ENCODE data around the gene KRT81. TPM values are rescaled to one million over a fixed set of nuclear protein-coding genes. Genes with fewer than 3 reads are reported as not detected.

KRT81 gene
- polyA plus RNA-seq, 3 donors: not detected

- Histone ChIP-seq H3K36me3 (replicated peaks in 1 of 2; ENCODE audit: control insufficient read depth in 1 of 2, insufficient read depth in 2 of 2, low read length in 2 of 2) (no peaks in the 10 kb centered on the region), H3K27me3 (ENCODE audit: control insufficient read depth in 2 of 2, insufficient read depth in 2 of 2, low read length in 2 of 2) (peaks cover 50 to 71% of the 10 kb centered on the region in 2 donors), H3K9me3 (replicated peaks in 1 of 2; ENCODE audit: control insufficient read depth in 1 of 2, insufficient read depth in 1 of 2, low read length in 2 of 2) (peaks cover 0 to 3% of the 10 kb centered on the region in 2 donors), H3K4me3 (replicated peaks in 1 of 3; ENCODE audit: low read depth in 2 of 3, low read length in 3 of 3) (no peak overlapping the region), H3K4me2 (replicated peaks; ENCODE audit: extremely low read depth, low read length, poor library complexity, severe bottlenecking) (no peak overlapping the region), H4K20me1 (ENCODE audit: insufficient read depth, low read length) (no peaks in the 10 kb centered on the region), H3K4me1 (ENCODE audit: control insufficient read depth in 1 of 2, insufficient read depth in 2 of 2, low read length in 2 of 2) (peaks cover 11 to 34% of the 10 kb centered on the region in 2 donors), H3K79me2 (ENCODE audit: insufficient read depth, low read length) (no peaks in the 10 kb centered on the region), H3K9ac (ENCODE audit: insufficient read depth, low read length, poor library complexity, severe bottlenecking) (no peak overlapping the region), H2AFZ (ENCODE audit: insufficient read depth, low read depth, low read length, poor library complexity, severe bottlenecking) (no peak overlapping the region), H3K27ac (ENCODE audit: low read depth in 1 of 2, low read length in 2 of 2) (no peak overlapping the region)
- intact Hi-C loops (cut with micrococcal nuclease): no loop called here
- no peak for TF ChIP-seq CTCF (IDR thresholded peaks at IDR 0.05)
- 0% methylated on average over 2 of the region's 9 CpGs for WGBS (ENCODE audit: insufficient coverage)
- Mint-ChIP-seq H3K9me3 (peaks cover 0 to 20% (median 1%) of the 10 kb centered on the region in 7 donors), H3K27ac (peak overlapping the region in 4 of 7 donors; percentile 2 to 12 (median 5)), H3K27me3 (ENCODE audit: low read depth in 3 of 3) (peaks cover 65 to 85% (median 80%) of the 10 kb centered on the region in 3 donors), H3K4me1 (peaks cover 34% of the 10 kb centered on the region), H3K36me3 (peaks cover 7 to 8% of the 10 kb centered on the region in 2 donors), H3K4me3 (peak overlapping the region in 1 of 2 donors; percentile 80)
- DNase-seq: no peak
Observed at GRCh38 chr12:52260361-52261207, 30.8 kb downstream of the KRT81 start.

- no peak overlapping the region for H3K27ac Mint-ChIP-seq
- H3K4me1 Mint-ChIP-seq: peaks cover 28% of the 10 kb centered on the region
- Histone ChIP-seq H2AFZ (ENCODE audit: insufficient read depth, low read depth, low read length, poor library complexity, severe bottlenecking) (no peak overlapping the region), H3K4me2 (replicated peaks; ENCODE audit: extremely low read depth, low read length, poor library complexity, severe bottlenecking) (no peak overlapping the region), H3K9ac (ENCODE audit: insufficient read depth, low read length, poor library complexity, severe bottlenecking) (no peak overlapping the region), H3K79me2 (ENCODE audit: insufficient read depth, low read length) (no peaks in the 10 kb centered on the region), H3K27me3 (ENCODE audit: control insufficient read depth in 2 of 2, insufficient read depth in 2 of 2, low read length in 2 of 2) (peaks cover 56 to 79% of the 10 kb centered on the region in 2 donors), H3K27ac (ENCODE audit: low read depth in 1 of 2, low read length in 2 of 2) (no peak overlapping the region), H3K9me3 (replicated peaks in 1 of 2; ENCODE audit: control insufficient read depth in 1 of 2, insufficient read depth in 1 of 2, low read length in 2 of 2) (peaks cover 0 to 3% of the 10 kb centered on the region in 2 donors), H3K4me1 (ENCODE audit: control insufficient read depth in 1 of 2, insufficient read depth in 2 of 2, low read length in 2 of 2) (peaks cover 10 to 28% of the 10 kb centered on the region in 2 donors), H3K4me3 (replicated peaks in 1 of 3; ENCODE audit: low read depth in 2 of 3, low read length in 3 of 3) (no peak overlapping the region), H4K20me1 (ENCODE audit: insufficient read depth, low read length) (no peaks in the 10 kb centered on the region), H3K36me3 (replicated peaks in 1 of 2; ENCODE audit: control insufficient read depth in 1 of 2, insufficient read depth in 2 of 2, low read length in 2 of 2) (no peaks in the 10 kb centered on the region)
- WGBS (ENCODE audit: insufficient coverage): 25% methylated on average over 4 of the region's 6 CpGs
- H3K27me3 Mint-ChIP-seq (ENCODE audit: low read depth in 3 of 3): peaks cover 72 to 91% (median 88%) of the 10 kb centered on the region in 3 donors
- TF ChIP-seq CTCF (IDR thresholded peaks at IDR 0.05): no peak
- H3K36me3 Mint-ChIP-seq: peaks cover 7 to 8% of the 10 kb centered on the region in 2 donors
- intact Hi-C loops (cut with micrococcal nuclease): no loop called here
- peak overlapping the region in 1 of 2 donors; percentile 80 for H3K4me3 Mint-ChIP-seq
- DNase-seq: no peak
- peaks cover 0 to 20% (median 1%) of the 10 kb centered on the region in 7 donors for H3K9me3 Mint-ChIP-seq
Observed at GRCh38 chr12:52259657-52260243, 31.6 kb downstream of the KRT81 start.

Data from CD14-positive monocyte (primary cell).